ENCODE results near the gene MSI2. TPM values are rescaled to one million over a fixed set of nuclear protein-coding genes. Genes with fewer than 3 reads are reported as not detected.
A peak's percentile ranks its signal among the peaks of the same experiment; 100 is the strongest.

Gene MSI2
- total RNA-seq, 1 donor from 2014 or later, result 60.6 TPM

DNA sequence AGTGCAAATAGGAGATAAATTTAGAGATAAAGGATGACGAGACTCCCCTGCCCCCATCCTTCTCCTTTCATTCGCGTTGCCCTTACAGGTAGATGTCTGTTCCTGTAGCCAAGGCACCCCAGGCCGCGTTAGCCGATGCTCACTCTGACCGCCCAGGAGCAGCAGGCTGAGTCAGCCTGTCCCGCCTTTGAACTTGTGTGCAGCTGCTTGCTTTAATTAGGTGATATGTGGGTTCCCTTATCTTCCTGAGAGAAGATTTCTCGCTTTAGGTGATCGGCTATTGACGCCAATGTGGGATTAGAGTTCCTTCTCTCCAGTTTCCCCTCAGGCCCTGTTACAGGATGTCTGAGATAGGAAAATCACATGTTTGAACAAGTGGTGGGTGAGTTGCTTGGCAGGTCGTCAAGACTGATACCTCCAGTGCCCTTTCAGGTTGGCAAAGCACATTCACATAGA, 119.5 kb downstream of the MSI2 start:
- Mint-ChIP-seq H3K4me1 (ENCODE audit: unreplicated experiment) (peaks cover 27% of the 10 kb centered on the region), H3K27ac (ENCODE audit: unreplicated experiment) (no peak overlapping the region), H3K27me3 (ENCODE audit: unreplicated experiment) (peaks cover 5% of the 10 kb centered on the region), H3K36me3 (ENCODE audit: low read depth, unreplicated experiment) (peaks cover 23% of the 10 kb centered on the region), H3K4me3 (ENCODE audit: unreplicated experiment) (no peak overlapping the region), H3K9me3 (ENCODE audit: unreplicated experiment) (no peaks in the 10 kb centered on the region)
- TF ChIP-seq, protein P1, sequence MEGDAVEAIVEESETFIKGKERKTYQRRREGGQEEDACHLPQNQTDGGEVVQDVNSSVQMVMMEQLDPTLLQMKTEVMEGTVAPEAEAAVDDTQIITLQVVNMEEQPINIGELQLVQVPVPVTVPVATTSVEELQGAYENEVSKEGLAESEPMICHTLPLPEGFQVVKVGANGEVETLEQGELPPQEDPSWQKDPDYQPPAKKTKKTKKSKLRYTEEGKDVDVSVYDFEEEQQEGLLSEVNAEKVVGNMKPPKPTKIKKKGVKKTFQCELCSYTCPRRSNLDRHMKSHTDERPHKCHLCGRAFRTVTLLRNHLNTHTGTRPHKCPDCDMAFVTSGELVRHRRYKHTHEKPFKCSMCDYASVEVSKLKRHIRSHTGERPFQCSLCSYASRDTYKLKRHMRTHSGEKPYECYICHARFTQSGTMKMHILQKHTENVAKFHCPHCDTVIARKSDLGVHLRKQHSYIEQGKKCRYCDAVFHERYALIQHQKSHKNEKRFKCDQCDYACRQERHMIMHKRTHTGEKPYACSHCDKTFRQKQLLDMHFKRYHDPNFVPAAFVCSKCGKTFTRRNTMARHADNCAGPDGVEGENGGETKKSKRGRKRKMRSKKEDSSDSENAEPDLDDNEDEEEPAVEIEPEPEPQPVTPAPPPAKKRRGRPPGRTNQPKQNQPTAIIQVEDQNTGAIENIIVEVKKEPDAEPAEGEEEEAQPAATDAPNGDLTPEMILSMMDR (IDR thresholded peaks at IDR 0.05; ENCODE audit: unreplicated experiment), result no peak
- no peak for DNase-seq (ENCODE audit: low spot score)

GRCh38 chr17:57377094-57377493, 120.8 kb downstream of the MSI2 start:
- peaks cover 6% of the 10 kb centered on the region for H3K27me3 Mint-ChIP-seq (ENCODE audit: unreplicated experiment)

GRCh38 chr17:57379237-57379894, 123.0 kb downstream of the MSI2 start:
- Mint-ChIP-seq H3K4me1 (ENCODE audit: unreplicated experiment) (peaks cover 45% of the 10 kb centered on the region), H3K4me3 (ENCODE audit: unreplicated experiment) (no peak overlapping the region), H3K27ac (ENCODE audit: unreplicated experiment) (peak overlapping the region; percentile 76), H3K9me3 (ENCODE audit: unreplicated experiment) (no peaks in the 10 kb centered on the region), H3K27me3 (ENCODE audit: unreplicated experiment) (peaks cover 6% of the 10 kb centered on the region), H3K36me3 (ENCODE audit: low read depth, unreplicated experiment) (peaks cover 9% of the 10 kb centered on the region)
- DNase-seq (ENCODE audit: low spot score), result peak; percentile 16
- TF ChIP-seq, protein P1 (IDR thresholded peaks at IDR 0.05; ENCODE audit: unreplicated experiment), result no peak

More at GRCh38 chr17:57377094-57377493, 120.8 kb downstream of the MSI2 start:
- no peak overlapping the region for H3K27ac Mint-ChIP-seq (ENCODE audit: unreplicated experiment)
- peaks cover 36% of the 10 kb centered on the region for H3K4me1 Mint-ChIP-seq (ENCODE audit: unreplicated experiment)
- TF ChIP-seq, protein P1 (IDR thresholded peaks at IDR 0.05; ENCODE audit: unreplicated experiment), result no peak
- H3K36me3 Mint-ChIP-seq (ENCODE audit: low read depth, unreplicated experiment), result peaks cover 23% of the 10 kb centered on the region
- H3K4me3 Mint-ChIP-seq (ENCODE audit: unreplicated experiment), result no peak overlapping the region
- DNase-seq (ENCODE audit: low spot score), result no peak
- no peaks in the 10 kb centered on the region for H3K9me3 Mint-ChIP-seq (ENCODE audit: unreplicated experiment)

- Mint-ChIP-seq H3K36me3 (ENCODE audit: low read depth, unreplicated experiment) (peaks cover 12% of the 10 kb centered on the region), H3K27ac (ENCODE audit: unreplicated experiment) (peak overlapping the region; percentile 76), H3K4me3 (ENCODE audit: unreplicated experiment) (no peak overlapping the region), H3K9me3 (ENCODE audit: unreplicated experiment) (no peaks in the 10 kb centered on the region), H3K4me1 (ENCODE audit: unreplicated experiment) (peaks cover 42% of the 10 kb centered on the region), H3K27me3 (ENCODE audit: unreplicated experiment) (peaks cover 8% of the 10 kb centered on the region)
- no peak for DNase-seq (ENCODE audit: low spot score)
- TF ChIP-seq, protein P1 (IDR thresholded peaks at IDR 0.05; ENCODE audit: unreplicated experiment), result no peak
Observed at GRCh38 chr17:57379895-57380434, 123.6 kb downstream of the MSI2 start.

DNA sequence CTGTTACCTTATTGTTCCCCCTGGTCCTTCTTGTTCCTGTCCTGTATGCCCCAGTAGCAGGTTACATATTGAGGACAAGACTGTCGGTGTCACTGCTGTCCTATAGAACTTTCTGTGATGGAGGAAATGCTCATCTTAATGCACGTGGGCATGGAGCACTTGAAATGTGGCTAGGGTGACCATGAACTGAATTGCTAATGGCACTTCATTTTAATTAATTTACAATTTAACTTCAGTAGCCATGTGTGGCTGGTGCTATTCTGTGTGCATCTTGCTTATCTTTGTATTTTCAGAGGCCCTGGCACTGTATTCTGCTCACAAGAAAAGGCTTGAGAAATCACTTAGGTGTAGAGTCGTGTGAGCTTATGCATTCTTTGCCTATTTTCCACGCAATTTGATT, 125.2 kb downstream of the MSI2 start:
- Mint-ChIP-seq H3K4me3 (ENCODE audit: unreplicated experiment) (no peak overlapping the region), H3K27ac (ENCODE audit: unreplicated experiment) (no peak overlapping the region), H3K4me1 (ENCODE audit: unreplicated experiment) (peaks cover 36% of the 10 kb centered on the region), H3K9me3 (ENCODE audit: unreplicated experiment) (no peaks in the 10 kb centered on the region), H3K27me3 (ENCODE audit: unreplicated experiment) (peaks cover 10% of the 10 kb centered on the region), H3K36me3 (ENCODE audit: low read depth, unreplicated experiment) (peaks cover 17% of the 10 kb centered on the region)
- TF ChIP-seq, protein P1 (IDR thresholded peaks at IDR 0.05; ENCODE audit: unreplicated experiment), result no peak
- no peak for DNase-seq (ENCODE audit: low spot score)

All from endothelial cell (in vitro differentiated cells).